Measurements from ENCODE around the gene P3H3.

DNA sequence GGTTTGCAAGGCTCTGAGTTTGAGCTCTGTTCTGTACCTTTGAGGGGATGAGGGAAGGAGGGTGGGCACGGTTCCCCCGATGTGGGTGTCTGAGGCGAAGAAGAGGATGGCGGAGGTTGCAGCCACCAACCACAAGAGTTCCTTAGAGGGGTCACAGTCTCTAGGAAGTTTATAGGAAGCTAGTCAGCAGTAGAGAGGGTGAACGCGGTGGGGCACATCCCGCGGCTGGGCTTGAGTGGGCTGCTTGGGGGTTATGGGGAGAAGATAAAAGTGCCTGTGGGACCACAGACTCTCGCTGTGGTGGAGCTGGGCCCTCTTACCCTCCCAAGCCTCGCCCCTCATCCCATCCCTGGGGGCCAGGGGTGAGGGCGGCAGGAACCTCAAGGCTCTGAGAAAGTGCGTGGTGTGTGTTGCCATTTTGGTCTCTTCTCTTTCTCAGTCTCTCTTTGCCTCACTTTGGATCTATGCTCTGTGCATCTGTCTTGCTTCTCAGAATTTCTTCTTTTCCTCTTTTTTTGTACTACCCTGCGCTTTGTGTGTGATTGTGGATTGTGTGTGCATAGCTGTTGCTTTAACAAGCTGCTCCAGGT lies 36.2 kb upstream of the P3H3 start:
- TF ChIP-seq POLR2AphosphoS5 (IDR thresholded peaks at IDR 0.05) = no peak
- TF ChIP-seq, protein P1, sequence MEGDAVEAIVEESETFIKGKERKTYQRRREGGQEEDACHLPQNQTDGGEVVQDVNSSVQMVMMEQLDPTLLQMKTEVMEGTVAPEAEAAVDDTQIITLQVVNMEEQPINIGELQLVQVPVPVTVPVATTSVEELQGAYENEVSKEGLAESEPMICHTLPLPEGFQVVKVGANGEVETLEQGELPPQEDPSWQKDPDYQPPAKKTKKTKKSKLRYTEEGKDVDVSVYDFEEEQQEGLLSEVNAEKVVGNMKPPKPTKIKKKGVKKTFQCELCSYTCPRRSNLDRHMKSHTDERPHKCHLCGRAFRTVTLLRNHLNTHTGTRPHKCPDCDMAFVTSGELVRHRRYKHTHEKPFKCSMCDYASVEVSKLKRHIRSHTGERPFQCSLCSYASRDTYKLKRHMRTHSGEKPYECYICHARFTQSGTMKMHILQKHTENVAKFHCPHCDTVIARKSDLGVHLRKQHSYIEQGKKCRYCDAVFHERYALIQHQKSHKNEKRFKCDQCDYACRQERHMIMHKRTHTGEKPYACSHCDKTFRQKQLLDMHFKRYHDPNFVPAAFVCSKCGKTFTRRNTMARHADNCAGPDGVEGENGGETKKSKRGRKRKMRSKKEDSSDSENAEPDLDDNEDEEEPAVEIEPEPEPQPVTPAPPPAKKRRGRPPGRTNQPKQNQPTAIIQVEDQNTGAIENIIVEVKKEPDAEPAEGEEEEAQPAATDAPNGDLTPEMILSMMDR (IDR thresholded peaks at IDR 0.05) = no peak
- no peak for TF ChIP-seq POLR2A (IDR thresholded peaks at IDR 0.05)
